Astrocyte of the cerebellum (primary cell): ENCODE data around the gene HLCS.

Experiments
- DNase-seq: peaks from one replicate; pipeline ENCODE4 v3.0.0-alpha.2; 2011; ENCODE audit warnings: low read depth
- H3K4me3 ChIP-seq: 2 replicates; pipeline ENCODE4 v1.5.1; 2011; ENCODE audit warnings: mild to moderate bottlenecking, low read depth, low read length, moderate library complexity
- CTCF ChIP-seq: IDR thresholded peaks from 2 replicates; pipeline ENCODE4 v1.5.1; 2012; ENCODE audit warnings: low read length, low read depth, moderate library complexity, mild to moderate bottlenecking; ENCODE audit errors: missing control alignments
- in situ Hi-C: cut with HindIII; loops from 2 replicates; pipeline ENCODE4 v1.10.0; 2017; ENCODE audit warnings: low sequenced_read_pairs

The HLCS gene

GRCh38 chr21:36852293-36852692 lies 114.2 kb downstream of the HLCS start:
- no peak for DNase-seq
- in situ Hi-C loops = no loop called here
- H3K4me3 ChIP-seq = no peak overlapping the region
- no peak for TF ChIP-seq CTCF

- DNase-seq = no peak
- TF ChIP-seq CTCF = no peak
- in situ Hi-C loops = no loop called here
- no peak overlapping the region for H3K4me3 ChIP-seq
Measured at GRCh38 chr21:36851121-36851520, 115.3 kb downstream of the HLCS start.

- no peak for TF ChIP-seq CTCF
- in situ Hi-C loops = no loop called here
Measured at GRCh38 chr21:36850372-36850771, 116.1 kb downstream of the HLCS start.

GRCh38 chr21:36849461-36850105 lies 116.9 kb downstream of the HLCS start:
- H3K4me3 ChIP-seq = no peak overlapping the region
- no peak for TF ChIP-seq CTCF
- no peak for DNase-seq
- in situ Hi-C loops = no loop called here

More at GRCh38 chr21:36850372-36850771, 116.1 kb downstream of the HLCS start:
- no peak overlapping the region for H3K4me3 ChIP-seq
- no peak for DNase-seq

GRCh38 chr21:36848730-36849274 lies 117.7 kb downstream of the HLCS start:
- DNase-seq = no peak
- in situ Hi-C loops = no loop called here
- no peak for TF ChIP-seq CTCF
- H3K4me3 ChIP-seq = no peak overlapping the region

- in situ Hi-C loops = no loop called here
- DNase-seq = peak; percentile 50
- no peak for TF ChIP-seq CTCF
- no peak overlapping the region for H3K4me3 ChIP-seq
Measured at GRCh38 chr21:36847189-36847588, 119.3 kb downstream of the HLCS start.
